GOT3 (cell line): ENCODE data around the gene QDPR.
"Not testable (repeated sequence)": the region's sequence is repeated elsewhere in the genome, so short reads cannot be mapped to it uniquely, and the experiment has no call there.

ENCODE experiments used
- DNase-seq: peaks from one replicate; lab custom pipeline; 2025; ENCODE audit warnings: mixed read lengths; lab: John Stamatoyannopoulos, UW

QDPR gene

DNA sequence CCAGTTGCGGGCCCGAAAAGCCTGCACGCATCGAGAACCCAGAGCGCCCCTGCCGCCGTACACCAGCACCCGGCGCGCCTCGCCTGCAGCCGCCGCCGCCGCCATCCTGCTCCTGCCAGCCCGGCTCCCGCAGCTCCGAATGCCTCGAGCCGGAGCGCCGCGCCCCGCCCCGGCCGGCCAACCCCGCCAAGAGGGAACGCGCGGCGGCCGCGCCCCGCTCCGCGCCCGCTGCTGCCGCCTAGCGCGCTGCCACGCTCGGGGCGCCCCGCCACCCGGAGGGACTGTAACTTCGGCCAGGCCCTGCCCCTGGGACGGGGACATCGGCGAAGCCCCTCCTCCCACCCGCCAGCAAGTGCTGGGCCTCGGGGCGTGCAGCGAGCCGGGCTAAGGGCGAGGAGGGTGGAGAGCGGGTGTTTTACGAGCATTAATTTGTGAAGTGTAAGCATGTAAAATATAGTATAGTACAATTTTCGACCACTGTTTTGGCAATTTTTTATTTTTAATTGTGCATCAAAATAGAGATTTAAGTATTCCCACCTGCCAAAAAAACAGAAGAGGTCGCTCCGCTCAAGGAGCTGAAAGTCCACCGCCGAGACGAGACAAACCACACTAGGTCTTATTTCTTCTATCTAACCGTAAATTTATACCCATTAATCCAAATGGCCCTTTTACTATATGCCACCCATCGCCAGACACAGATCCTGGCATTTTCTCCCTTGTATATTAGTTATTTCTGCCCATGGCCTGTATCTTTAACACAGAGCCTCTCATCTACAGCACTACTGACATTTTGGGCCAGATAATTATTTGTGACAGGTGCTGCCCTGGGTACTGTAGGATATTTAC lies at the start of gene QDPR:
QDPR (minus strand) TSS at position 141 of the 846 bp plus-strand sequence; CDS start at position 105, 36 bp downstream.
- DNase-seq = peak; percentile 39

DNA sequence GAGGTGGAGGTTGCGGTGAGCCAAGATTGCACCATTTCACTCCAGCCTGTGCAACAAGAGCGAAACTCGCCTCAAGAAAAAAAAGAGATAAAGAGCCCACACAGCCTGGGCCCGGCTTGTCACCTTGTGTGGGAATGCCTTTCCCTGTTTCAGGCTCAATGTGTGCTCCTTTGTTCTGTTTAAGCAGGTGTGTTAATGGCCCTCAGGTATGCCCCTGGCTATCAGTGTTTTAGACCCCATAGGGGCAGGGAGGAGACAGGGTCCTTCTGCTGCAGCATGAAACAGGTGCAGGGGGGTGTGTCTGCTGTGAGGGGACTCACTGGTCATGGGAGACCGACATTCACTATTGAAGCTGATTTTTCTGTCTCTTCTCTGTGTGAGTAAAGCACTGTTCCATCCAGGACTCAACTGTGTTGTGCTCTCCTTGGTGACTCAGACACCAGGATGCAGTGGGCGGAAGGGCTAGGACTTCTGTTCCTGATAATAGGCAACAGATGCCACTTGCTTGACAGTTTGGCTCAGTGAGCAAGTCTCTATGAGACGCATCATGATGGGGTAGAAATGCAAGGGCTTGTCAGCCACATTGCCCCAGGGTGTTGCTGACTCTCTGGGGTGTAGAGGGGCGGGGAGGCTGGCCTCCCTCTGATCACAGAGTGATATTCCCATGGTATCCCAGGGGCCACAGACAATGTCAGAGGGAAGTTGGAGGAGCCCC lies 49.5 kb upstream of the QDPR start:
- no peak for DNase-seq

GRCh38 chr4:17560065-17560673 lies 48.3 kb upstream of the QDPR start:
- DNase-seq = no peak

DNA sequence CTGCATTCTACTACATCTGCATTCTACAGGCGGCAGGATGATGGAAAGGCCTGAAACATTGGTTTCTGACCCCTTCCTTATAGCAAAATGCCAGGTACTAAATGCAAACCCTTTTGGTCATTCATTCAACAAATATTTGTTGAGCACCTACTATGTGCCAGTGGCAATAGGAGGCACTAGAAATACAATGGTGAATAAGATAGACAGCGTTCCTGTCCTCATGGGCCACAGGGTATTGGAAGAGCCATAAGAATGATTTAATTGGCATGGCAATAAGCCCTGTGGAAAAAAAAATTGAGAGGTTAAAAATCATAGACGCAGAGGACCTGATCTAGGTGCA lies 47.8 kb upstream of the QDPR start:
- no peak for DNase-seq

GRCh38 chr4:17558941-17559708 lies 47.2 kb upstream of the QDPR start:
- no peak for DNase-seq

GRCh38 chr4:17557880-17558279 lies 46.0 kb upstream of the QDPR start:
- no peak for DNase-seq

GRCh38 chr4:17556498-17556897 lies 44.6 kb upstream of the QDPR start:
- DNase-seq = no peak

- no peak for DNase-seq
These were observed 42.7 kb upstream of the QDPR start for GRCh38 chr4:17554568-17554967.

GRCh38 chr4:17552427-17552826 lies 40.5 kb upstream of the QDPR start:
- no peak for DNase-seq

DNA sequence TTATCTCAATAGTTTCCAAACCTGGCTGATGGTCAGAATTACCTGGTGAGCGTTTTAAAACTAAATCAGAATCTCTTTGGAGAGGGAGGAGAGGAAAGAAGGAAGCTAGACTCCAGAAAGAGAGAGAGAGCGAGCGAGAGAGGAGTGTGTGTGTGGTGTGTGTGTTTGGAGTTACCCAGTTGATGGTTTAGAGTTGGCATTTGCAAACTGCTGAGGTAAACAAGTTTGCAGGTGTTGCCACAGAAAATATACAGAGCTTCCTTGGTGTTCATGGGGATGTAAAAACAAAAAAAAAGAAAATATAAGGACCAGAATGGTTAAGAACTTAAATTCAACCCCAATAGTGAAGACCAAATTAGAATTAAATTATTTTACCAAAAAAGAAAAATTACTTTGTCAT lies 38.7 kb upstream of the QDPR start:
- no peak for DNase-seq

DNA sequence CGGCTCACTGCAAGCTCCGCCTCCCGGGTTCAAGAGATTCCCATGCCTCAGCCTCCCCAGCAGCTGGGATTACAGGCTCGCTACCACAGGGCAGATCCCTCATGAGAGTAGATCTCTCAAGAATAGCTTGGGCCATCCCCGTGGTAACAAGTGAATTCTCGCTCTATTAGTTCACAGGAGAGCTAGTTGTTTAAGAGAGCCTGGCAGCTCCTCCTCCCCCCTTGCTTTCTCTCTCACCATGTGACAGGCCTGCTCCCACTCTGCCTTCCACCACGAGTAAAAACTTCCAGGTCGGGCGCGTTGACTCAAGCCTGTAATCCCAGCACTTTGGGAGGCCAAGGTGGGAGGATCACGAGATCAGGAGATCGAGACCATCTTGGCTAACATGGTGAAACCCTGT lies 34.8 kb upstream of the QDPR start:
- no peak for DNase-seq

DNA sequence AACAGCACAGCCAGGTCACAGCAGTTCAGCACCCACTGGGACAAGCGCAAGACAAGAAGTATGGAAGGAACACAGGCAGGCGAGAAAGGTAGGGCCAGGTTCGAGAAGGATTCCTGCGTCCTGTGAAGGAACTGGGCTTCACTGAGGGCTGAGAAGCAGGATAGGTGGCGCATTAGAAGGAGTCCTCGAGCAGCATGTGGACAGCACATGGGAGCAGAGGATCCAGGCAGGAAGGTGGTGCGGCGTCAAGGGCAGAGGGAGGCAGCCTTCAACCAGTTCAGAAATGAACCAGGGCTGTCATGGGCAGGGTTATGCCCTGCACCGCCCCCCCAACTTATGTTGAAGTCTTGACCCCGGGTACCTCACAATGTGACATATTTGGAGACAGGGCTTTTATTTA lies 34.3 kb upstream of the QDPR start:
- no peak for DNase-seq

DNA sequence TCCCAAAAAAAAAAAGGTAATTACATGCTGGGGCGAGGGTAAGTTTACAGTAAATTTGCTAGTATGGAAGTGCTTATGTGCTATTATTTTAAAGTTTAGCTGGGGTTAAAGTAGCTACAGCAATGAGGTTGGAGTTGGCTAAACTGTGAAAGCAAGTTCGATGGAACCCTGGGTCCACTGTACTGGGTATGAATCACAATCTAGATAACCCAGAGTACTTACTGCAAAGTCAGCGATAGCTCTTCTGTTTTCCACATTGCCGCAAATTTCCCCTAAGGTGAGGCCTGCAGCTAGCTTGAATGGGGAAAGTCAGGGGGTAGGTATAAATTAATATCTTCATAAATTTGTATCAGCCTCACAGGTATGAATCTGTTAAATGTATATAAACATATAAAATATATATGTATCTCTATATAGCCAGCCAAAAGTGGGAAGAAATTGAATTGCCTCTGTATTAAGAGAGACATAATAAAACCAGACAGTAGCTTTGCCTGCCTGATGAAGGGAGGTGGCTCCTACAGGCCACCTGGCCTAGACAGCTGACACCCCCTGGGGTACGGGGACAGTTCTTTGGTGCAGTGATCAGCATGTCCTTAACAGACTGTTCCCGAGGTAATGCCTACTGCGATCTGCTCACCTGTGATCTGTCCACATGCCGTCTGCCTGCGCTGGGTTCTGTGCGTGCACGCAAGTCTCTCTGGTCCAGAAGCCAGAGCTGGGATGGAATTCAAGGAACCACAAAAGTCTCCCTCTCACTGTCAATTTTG lies 33.7 kb upstream of the QDPR start:
- DNase-seq = no peak

DNA sequence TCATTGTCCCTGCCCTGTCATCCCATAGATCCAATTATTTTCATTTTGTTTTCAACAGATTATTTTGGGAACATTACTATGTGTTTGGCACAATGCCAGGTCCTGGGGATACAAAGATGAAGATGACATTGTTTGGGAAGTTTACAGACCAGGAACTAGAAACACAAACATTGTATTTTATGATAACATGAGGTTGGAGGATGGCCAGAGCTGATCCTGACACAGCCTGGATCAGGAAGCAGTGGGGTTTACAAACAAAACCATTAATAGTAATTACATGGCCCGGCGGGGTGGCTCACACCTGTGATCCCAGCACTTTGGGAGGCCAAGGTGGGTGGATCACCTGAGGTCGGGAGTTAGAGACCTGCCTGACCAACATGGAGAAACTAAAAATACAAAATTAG lies 32.9 kb upstream of the QDPR start:
- no peak for DNase-seq

DNA sequence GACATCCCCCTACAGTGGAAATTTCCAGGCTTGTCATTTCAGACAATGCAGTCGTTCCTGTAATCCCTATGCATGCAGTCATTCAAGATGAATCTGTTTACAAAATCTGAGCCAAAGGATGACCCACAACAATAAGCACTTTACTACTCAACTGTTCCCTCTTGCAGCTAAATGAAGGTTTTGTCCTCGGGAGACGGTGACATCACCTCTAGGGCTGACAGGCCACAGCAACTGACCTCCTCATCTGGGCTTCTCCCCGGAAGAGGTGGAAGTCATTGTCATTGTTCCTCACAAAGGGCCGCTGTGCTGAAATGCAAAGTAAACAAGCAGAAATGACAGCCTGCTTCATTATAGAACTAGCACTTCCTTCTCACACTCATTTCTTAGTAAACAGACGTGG lies 32.3 kb upstream of the QDPR start:
- no peak for DNase-seq

GRCh38 chr4:17537060-17537459 lies 25.2 kb upstream of the QDPR start:
- not testable (repeated sequence) for DNase-seq

DNA sequence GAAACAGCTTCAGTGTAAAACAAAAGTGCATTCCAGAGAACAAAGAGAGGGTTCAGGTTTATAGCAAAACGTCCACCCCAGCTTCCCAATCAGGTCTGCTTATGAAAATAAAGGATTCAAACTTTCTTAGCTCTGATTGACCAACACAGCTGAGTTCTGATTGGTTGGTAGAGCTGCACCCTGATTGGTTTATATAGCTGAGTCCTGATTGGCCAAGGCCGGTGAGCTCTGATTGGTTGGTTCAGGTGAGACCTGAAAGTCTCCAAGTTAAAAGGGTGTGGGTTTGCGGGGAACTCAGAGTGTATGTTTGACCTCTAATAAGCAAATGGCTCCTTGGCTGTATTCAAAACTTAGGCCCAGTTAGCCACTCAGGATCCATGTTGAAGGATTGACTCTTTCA lies 24.0 kb upstream of the QDPR start:
- DNase-seq = no peak

DNA sequence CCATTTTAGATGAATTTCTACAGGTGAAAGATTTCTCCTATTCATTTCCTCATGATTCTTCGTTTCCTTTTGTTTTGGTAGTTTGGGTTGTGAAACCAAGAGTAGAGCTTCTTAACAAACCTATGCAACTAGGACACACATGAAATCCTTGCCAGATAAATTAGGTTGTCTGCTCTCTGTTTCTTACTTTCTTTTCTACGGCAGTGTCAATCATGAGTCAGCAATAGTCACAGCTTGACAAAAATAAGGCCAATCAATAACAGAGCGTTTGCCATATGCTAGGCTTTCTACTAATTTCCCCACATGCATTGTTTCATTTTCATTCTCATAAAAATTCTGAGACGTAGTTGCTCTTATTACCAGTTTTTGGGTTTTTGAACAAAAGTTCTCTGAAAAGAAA lies 23.4 kb upstream of the QDPR start:
- no peak for DNase-seq

- DNase-seq = no peak
These were observed 22.8 kb upstream of the QDPR start for GRCh38 chr4:17534705-17535104.

DNA sequence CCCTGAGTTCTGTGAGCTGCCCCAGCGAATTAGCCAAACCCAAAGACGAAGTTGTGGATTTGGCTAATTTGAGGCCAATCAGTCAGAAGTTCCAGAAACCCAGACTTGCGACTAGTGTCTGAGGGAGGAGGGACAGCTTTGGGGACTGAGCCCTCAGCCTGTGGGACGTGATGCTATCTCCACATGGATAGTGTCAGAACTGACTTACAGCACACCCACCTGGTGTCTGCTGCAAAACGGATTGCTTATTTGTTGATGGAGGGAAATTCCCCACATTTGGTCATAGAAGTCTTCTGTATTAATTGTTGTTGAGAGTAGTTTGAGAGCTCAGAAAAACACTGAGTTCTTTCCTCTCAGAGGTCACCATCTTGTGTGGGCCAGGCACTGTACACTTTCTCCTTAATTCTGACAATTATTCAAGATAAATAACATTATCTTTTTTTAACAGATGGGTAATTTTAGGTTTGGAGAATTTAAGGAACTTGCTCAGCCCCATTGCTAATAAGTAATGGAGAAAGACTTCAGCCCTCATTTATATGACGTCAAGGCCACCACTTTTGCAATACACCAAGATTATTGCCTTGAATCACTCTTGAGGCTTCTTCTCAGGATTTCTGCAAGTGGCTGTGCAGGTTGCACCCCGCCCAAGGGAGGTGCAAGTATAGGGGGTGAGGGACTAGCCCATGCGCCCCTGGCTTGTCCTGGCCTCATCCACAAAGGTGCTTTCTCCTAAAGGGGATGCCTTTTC lies 19.8 kb upstream of the QDPR start:
- no peak for DNase-seq
